Pancreas (tissue), 10 donors: ENCODE measurements around the gene FCN1. TPM values are rescaled to one million over a fixed set of nuclear protein-coding genes. Genes with fewer than 3 reads are reported as not detected.

ENCODE experiments used
- ATAC-seq, 4 donors: fragments of 200-7000 bp; cut with Tn5 transposase; one replicate each; pipeline versions ENCODE4 v1.8.0 to v1.9.1; 2020; ENCODE audit warnings: mild to moderate bottlenecking in 4 of 4, moderate library complexity in 4 of 4
- DNase-seq, 6 donors: peaks; one replicate each; pipeline ENCODE4 v3.0.0-alpha.2; 2020
- FAIRE-seq: peaks from 2 replicates; lab custom pipeline; 2012; peaks lifted over from hg19 to GRCh38; lab: Jason Lieb, UNC
- H3K27ac ChIP-seq, 4 donors: fragments of 200-600 bp; sonication (generic); 1 replicate in 3 of 4; 2 replicates in 1 of 4; pipeline versions ENCODE4 v1.5.0 to v1.8.0; 2020
- H3K27me3 ChIP-seq, 4 donors: fragments of 200-600 bp; one replicate each; pipeline ENCODE4 v1.8.0; 2021
- H3K36me3 ChIP-seq, 3 donors: fragments of 200-600 bp; sonication (generic) in 1 of 3; one replicate each; pipeline versions ENCODE4 v1.5.0 to v1.8.0; 2020 to 2021
- H3K4me1 ChIP-seq, 3 donors: fragments of 200-600 bp; one replicate each; pipeline ENCODE4 v1.8.0; 2021
- H3K4me3 ChIP-seq, 4 donors: fragments of 200-600 bp; sonication (generic) in 2 of 4; one replicate each; pipeline versions ENCODE4 v1.5.0 to v1.8.0; 2020 to 2021
- H3K9me3 ChIP-seq, 4 donors: fragments of 200-600 bp; one replicate each; pipeline ENCODE4 v1.8.0; 2021
- CTCF ChIP-seq, 4 donors: fragments of 200-600 bp; sonication (generic) in 3 of 4; IDR thresholded peaks; one replicate each; pipeline versions ENCODE4 v1.5.0 to v1.8.0; 2021; ENCODE audit warnings: antibody characterized with exemption in 4 of 4
- WGBS, 2 donors: extraction: QIAGEN DNeasy Blood & Tissue Kit; methylation state at CpG; one replicate each; pipeline ENCODE4 v1.1.7; 2013; 5-methylcytosine and 5-hydroxymethylcytosine counted together
- intact Hi-C, 3 donors: fragments of 100-400 bp; cut with DNase I; formaldehyde crosslinking; loops; one replicate each; pipeline versions ENCODE4 v1.11.1 to v1.14.2; 2022
- polyA plus RNA-seq, 2 donors: library from polyadenylated mRNA; stranded (reverse); fragments of 200-250 nt; gene quantifications; one replicate each; pipeline ENCODE4 v1.2.3, GENCODE V29; 2013
- total RNA-seq, 6 donors: library from RNA; stranded (reverse); fragmentation: NEBNext Ultra II Directional in 4 of 6; extraction: Animal tissue kit (Norgen Biotek cat#: 25700) in 4 of 6; gene quantifications; one replicate each; pipeline versions ENCODE4 v1.2.1 to v1.2.4, GENCODE V29; 2021 to 2023
- donor health status: healthy with polysubstance abuse.
- donor health status: DM: no; HTN: no; CAD: no; lungs with moderate emphysema.
- donor health status: DM: no; HTN: no; CAD: no.
- donor health status: control.
- donor health status: control.
- donor health status: Bipolar disorder and iron deficiency.
- donor health status: DM: yes; HTN: yes; CAD: no.
- donor health status: DM: no; HTN: no; CAD: no.
- donor health status: DM: no; HTN: no; CAD: no.
- donor health status: DM: yes; HTN: yes; CAD: no.

Gene FCN1
- total and polyA plus RNA-seq, 8 donors: 0.32 to 6.2 (median 1.0) TPM

GRCh38 chr9:134879664-134880483 is 37.8 kb downstream of the FCN1 start:
- Histone ChIP-seq H3K27ac (no peak overlapping the region), H3K36me3 (no peaks in the 10 kb centered on the region), H3K27me3 (no peaks in the 10 kb centered on the region), H3K9me3 (no peaks in the 10 kb centered on the region), H3K4me3 (no peak overlapping the region), H3K4me1 (no peaks in the 10 kb centered on the region)
- intact Hi-C loops: no loop called here
- FAIRE-seq (no peak), ATAC-seq (no peak), DNase-seq (peak in 1 of 6 donors; percentile 32)
- TF ChIP-seq CTCF (IDR thresholded peaks at IDR 0.05): no peak
- WGBS, 2 donors: 68 to 83% methylated on average over 13 of the region's 13 CpGs

- no peak for ATAC-seq
- Histone ChIP-seq H3K27me3 (no peaks in the 10 kb centered on the region), H3K4me3 (no peak overlapping the region), H3K27ac (no peak overlapping the region), H3K9me3 (no peaks in the 10 kb centered on the region), H3K36me3 (no peaks in the 10 kb centered on the region), H3K4me1 (no peaks in the 10 kb centered on the region)
- no peak for DNase-seq
- intact Hi-C loops: no loop called here
- no peak for FAIRE-seq
- TF ChIP-seq CTCF (IDR thresholded peaks at IDR 0.05): no peak
- WGBS, 2 donors: 60 to 73% methylated on average over 4 of the region's 4 CpGs
Measured at GRCh38 chr9:134877541-134877940, 40.2 kb downstream of the FCN1 start.

- Histone ChIP-seq H3K36me3 (no peaks in the 10 kb centered on the region), H3K27ac (no peak overlapping the region), H3K4me1 (no peaks in the 10 kb centered on the region), H3K4me3 (no peak overlapping the region), H3K27me3 (no peaks in the 10 kb centered on the region), H3K9me3 (no peaks in the 10 kb centered on the region)
- intact Hi-C loops: no loop called here
- ATAC-seq: no peak
- DNase-seq: no peak
- no peak for FAIRE-seq
- WGBS, 2 donors: 47 to 65% methylated on average over 1 of the region's 1 CpG
- TF ChIP-seq CTCF (IDR thresholded peaks at IDR 0.05): no peak
Measured at GRCh38 chr9:134875371-134875770, 42.3 kb downstream of the FCN1 start.

- Histone ChIP-seq H3K27ac (no peak overlapping the region), H3K36me3 (no peaks in the 10 kb centered on the region), H3K9me3 (no peaks in the 10 kb centered on the region), H3K4me1 (no peaks in the 10 kb centered on the region), H3K27me3 (no peaks in the 10 kb centered on the region), H3K4me3 (no peak overlapping the region)
- DNase-seq (no peak), ATAC-seq (no peak), FAIRE-seq (no peak)
- TF ChIP-seq CTCF (IDR thresholded peaks at IDR 0.05): no peak
- intact Hi-C loops: no loop called here
- whole genome bisulfite sequencing, 2 donors: 60 to 68% methylated on average over 24 of the region's 24 CpGs
Measured at GRCh38 chr9:134872482-134873231, 45.1 kb downstream of the FCN1 start.
